Measurements from ENCODE around the gene SP100.

The SP100 gene

DNA sequence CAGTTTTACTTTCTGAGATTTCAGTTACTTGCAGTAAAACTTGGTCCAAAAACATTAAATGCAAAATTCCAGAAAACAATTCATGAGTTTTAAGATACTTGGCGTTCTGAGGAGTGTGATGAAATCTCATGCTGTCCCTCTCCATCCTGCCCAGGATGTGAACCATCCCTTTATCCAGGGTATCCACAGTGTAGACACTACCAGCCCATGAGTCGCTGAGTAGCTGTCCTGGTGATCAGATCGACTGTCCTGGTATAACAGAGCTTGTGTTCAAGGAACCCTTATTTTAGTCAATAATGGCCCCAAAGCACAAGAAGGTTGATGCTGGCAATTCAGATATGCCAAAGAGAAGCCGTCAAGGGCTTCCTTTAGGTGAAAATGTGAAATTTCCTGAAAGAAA is 3.2 kb downstream of the SP100 start:
- DNase-seq (ENCODE audit: low read depth), result no peak
- TF ChIP-seq CTCF (conservative IDR thresholded peaks at IDR 0.05; ENCODE audit: low read depth, low read length), result no peak
- H3K4me3 ChIP-seq (ENCODE audit: low read length), result no peak overlapping the region

- DNase-seq (ENCODE audit: low read depth), result no peak
- H3K4me3 ChIP-seq (ENCODE audit: low read length), result no peak overlapping the region
- no peak for TF ChIP-seq CTCF (conservative IDR thresholded peaks at IDR 0.05; ENCODE audit: low read depth, low read length)
Measured at GRCh38 chr2:230422149-230422548, 6.1 kb downstream of the SP100 start.

GRCh38 chr2:230423851-230424458 is 8.0 kb downstream of the SP100 start:
- no peak overlapping the region for H3K4me3 ChIP-seq (ENCODE audit: low read length)
- no peak for TF ChIP-seq CTCF (conservative IDR thresholded peaks at IDR 0.05; ENCODE audit: low read depth, low read length)

DNA sequence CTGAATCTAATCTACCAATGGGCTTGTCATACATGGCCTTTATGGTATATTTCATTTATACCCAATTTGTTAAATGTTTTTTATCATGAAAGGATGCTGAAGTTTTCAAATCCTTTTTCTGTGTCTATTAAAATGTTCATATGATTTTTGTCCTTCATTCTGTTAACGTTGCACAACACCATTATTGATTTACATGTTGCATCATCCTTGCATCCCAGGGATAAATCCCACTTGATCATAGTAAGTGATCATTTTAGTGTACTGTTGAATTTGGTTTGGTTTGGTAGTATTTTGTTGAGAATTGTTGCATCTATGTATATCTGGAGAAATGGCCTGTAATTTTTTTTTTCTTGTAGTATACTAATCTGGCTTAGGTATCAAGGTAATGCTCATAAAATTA is 9.4 kb downstream of the SP100 start:
- no peak for DNase-seq (ENCODE audit: low read depth)
- no peak for TF ChIP-seq CTCF (conservative IDR thresholded peaks at IDR 0.05; ENCODE audit: low read depth, low read length)
- H3K4me3 ChIP-seq (ENCODE audit: low read length), result no peak overlapping the region

More at GRCh38 chr2:230423851-230424458, 8.0 kb downstream of the SP100 start:
- DNase-seq (ENCODE audit: low read depth), result no peak

- DNase-seq (ENCODE audit: low read depth), result no peak
- no peak overlapping the region for H3K4me3 ChIP-seq (ENCODE audit: low read length)
- no peak for TF ChIP-seq CTCF (conservative IDR thresholded peaks at IDR 0.05; ENCODE audit: low read depth, low read length)
Measured at GRCh38 chr2:230429513-230429912, 13.5 kb downstream of the SP100 start.

GRCh38 chr2:230430957-230431910 is 15.2 kb downstream of the SP100 start:
- TF ChIP-seq CTCF (conservative IDR thresholded peaks at IDR 0.05; ENCODE audit: low read depth, low read length), result no peak
- no peak for DNase-seq (ENCODE audit: low read depth)
- H3K4me3 ChIP-seq (ENCODE audit: low read length), result no peak overlapping the region
